HUES64 (cell line): ENCODE data around the gene MTERF4.

Experiments used
- H3K27ac ChIP-seq: 2 replicates; pipeline ENCODE4 v1.7.0; 2013; ENCODE audit warnings: low read depth, low read length, inconsistent platforms
- H3K27me3 ChIP-seq: 2 replicates; pipeline ENCODE4 v1.6.1; 2013; ENCODE audit warnings: mild to moderate bottlenecking, low read length; ENCODE audit not compliant: insufficient read depth
- H3K36me3 ChIP-seq: 2 replicates; pipeline ENCODE4 v1.6.1; 2013; ENCODE audit warnings: mild to moderate bottlenecking, low read length; ENCODE audit not compliant: insufficient read depth
- H3K4me1 ChIP-seq: 2 replicates; pipeline ENCODE4 v1.6.1; 2013; ENCODE audit warnings: mild to moderate bottlenecking, low read length, moderate library complexity; ENCODE audit not compliant: insufficient read depth
- H3K4me3 ChIP-seq: 2 replicates; pipeline ENCODE4 v1.5.1; 2013; ENCODE audit warnings: mild to moderate bottlenecking, low read length, moderate library complexity
- H3K9ac ChIP-seq: 2 replicates; pipeline ENCODE4 v1.6.1; 2013; ENCODE audit warnings: mild to moderate bottlenecking, low read depth, low read length
- H3K9me3 ChIP-seq: 2 replicates; pipeline ENCODE4 v1.6.1; 2013; ENCODE audit warnings: low read depth, low read length; ENCODE audit not compliant: insufficient read depth
- WGBS: fragments of 150-250, 120-280 bp; methylation state at CpG from one replicate; pipeline ENCODE4 v1.1.7; 2013; ENCODE audit warnings: missing lambda C conversion rate; 5-methylcytosine and 5-hydroxymethylcytosine counted together

MTERF4 gene

DNA sequence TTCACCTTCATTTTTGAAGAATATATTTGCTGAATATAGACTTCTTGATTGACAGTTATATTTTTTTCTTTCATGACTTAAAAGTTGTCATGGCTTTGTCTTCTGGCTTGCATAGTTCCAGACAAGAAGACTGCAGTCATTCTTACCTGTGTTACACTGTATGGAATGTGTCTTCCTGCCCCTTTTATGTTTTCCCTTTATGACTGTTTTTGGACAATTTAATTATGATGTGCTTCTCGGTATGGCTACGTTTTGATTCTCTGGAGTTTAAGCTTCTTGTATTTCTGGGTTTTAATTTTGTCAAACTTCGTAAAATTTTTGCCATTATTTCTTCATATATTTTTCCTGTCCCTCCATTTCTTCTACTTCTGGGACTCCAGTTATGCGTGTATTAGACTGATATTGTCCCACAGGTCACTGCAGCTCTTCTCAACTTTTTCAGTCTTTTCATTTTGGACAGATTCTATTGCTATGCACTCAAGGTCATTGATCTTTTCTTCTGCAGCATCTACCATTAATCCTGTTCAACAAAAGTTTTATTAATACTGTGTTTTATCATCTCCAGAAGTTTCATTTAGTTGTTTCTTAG is 17.1 kb downstream of the MTERF4 start:
- Histone ChIP-seq H3K4me1 (no peaks in the 10 kb centered on the region), H3K9ac (no peak overlapping the region), H3K36me3 (peaks cover 37% of the 10 kb centered on the region), H3K27me3 (no peaks in the 10 kb centered on the region), H3K4me3 (no peak overlapping the region), H3K27ac (no peak overlapping the region), H3K9me3 (no peaks in the 10 kb centered on the region)
- over 99% methylated on average over 4 of the region's 4 CpGs for WGBS

GRCh38 chr2:241083091-241083415 is 19.0 kb downstream of the MTERF4 start:
- Histone ChIP-seq H3K27me3 (no peaks in the 10 kb centered on the region), H3K4me1 (no peaks in the 10 kb centered on the region), H3K9me3 (no peaks in the 10 kb centered on the region), H3K9ac (no peak overlapping the region), H3K36me3 (peaks cover 19% of the 10 kb centered on the region), H3K27ac (no peak overlapping the region), H3K4me3 (no peak overlapping the region)
- 85% methylated on average over 5 of the region's 5 CpGs for WGBS

- H3K4me3 ChIP-seq: no peak overlapping the region
- WGBS: 87% methylated on average over 14 of the region's 14 CpGs
- H3K4me1 ChIP-seq: no peaks in the 10 kb centered on the region
Measured at GRCh38 chr2:241082341-241083090, 19.6 kb downstream of the MTERF4 start.

GRCh38 chr2:241081643-241082340 is 20.3 kb downstream of the MTERF4 start:
- no peaks in the 10 kb centered on the region for H3K27me3 ChIP-seq
- no peak overlapping the region for H3K9ac ChIP-seq
- no peaks in the 10 kb centered on the region for H3K4me1 ChIP-seq
- H3K4me3 ChIP-seq: no peak overlapping the region
- no peaks in the 10 kb centered on the region for H3K9me3 ChIP-seq
- 89% methylated on average over 28 of the region's 28 CpGs for WGBS
- peaks cover 7% of the 10 kb centered on the region for H3K36me3 ChIP-seq
- H3K27ac ChIP-seq: no peak overlapping the region

More at GRCh38 chr2:241082341-241083090, 19.6 kb downstream of the MTERF4 start:
- Histone ChIP-seq H3K9ac (no peak overlapping the region), H3K27me3 (no peaks in the 10 kb centered on the region), H3K27ac (no peak overlapping the region), H3K9me3 (no peaks in the 10 kb centered on the region), H3K36me3 (peaks cover 13% of the 10 kb centered on the region)

GRCh38 chr2:241081190-241081642 is 20.9 kb downstream of the MTERF4 start:
- Histone ChIP-seq H3K9ac (no peak overlapping the region), H3K9me3 (no peaks in the 10 kb centered on the region), H3K36me3 (peaks cover under 1% of the 10 kb centered on the region; the same call in 1 of the 2 replicates), H3K4me3 (no peak overlapping the region), H3K27me3 (no peaks in the 10 kb centered on the region), H3K4me1 (no peaks in the 10 kb centered on the region), H3K27ac (no peak overlapping the region)
- WGBS: 86% methylated on average over 9 of the region's 9 CpGs

- H3K4me3 ChIP-seq: no peak overlapping the region
- 94% methylated on average over 18 of the region's 18 CpGs for whole genome bisulfite sequencing
Measured at GRCh38 chr2:241080405-241081189, 21.5 kb downstream of the MTERF4 start.

GRCh38 chr2:241074901-241075540 is 27.1 kb downstream of the MTERF4 start:
- Histone ChIP-seq H3K36me3 (no peaks in the 10 kb centered on the region), H3K9me3 (no peaks in the 10 kb centered on the region), H3K4me3 (no peak overlapping the region), H3K27me3 (no peaks in the 10 kb centered on the region), H3K4me1 (no peaks in the 10 kb centered on the region), H3K9ac (no peak overlapping the region), H3K27ac (no peak overlapping the region)
- 96% methylated on average over 15 of the region's 16 CpGs for WGBS

More at GRCh38 chr2:241080405-241081189, 21.5 kb downstream of the MTERF4 start:
- no peaks in the 10 kb centered on the region for H3K4me1 ChIP-seq
- H3K27me3 ChIP-seq: no peaks in the 10 kb centered on the region
- no peak overlapping the region for H3K27ac ChIP-seq
- no peaks in the 10 kb centered on the region for H3K9me3 ChIP-seq
- no peak overlapping the region for H3K9ac ChIP-seq
- H3K36me3 ChIP-seq: no peaks in the 10 kb centered on the region

DNA sequence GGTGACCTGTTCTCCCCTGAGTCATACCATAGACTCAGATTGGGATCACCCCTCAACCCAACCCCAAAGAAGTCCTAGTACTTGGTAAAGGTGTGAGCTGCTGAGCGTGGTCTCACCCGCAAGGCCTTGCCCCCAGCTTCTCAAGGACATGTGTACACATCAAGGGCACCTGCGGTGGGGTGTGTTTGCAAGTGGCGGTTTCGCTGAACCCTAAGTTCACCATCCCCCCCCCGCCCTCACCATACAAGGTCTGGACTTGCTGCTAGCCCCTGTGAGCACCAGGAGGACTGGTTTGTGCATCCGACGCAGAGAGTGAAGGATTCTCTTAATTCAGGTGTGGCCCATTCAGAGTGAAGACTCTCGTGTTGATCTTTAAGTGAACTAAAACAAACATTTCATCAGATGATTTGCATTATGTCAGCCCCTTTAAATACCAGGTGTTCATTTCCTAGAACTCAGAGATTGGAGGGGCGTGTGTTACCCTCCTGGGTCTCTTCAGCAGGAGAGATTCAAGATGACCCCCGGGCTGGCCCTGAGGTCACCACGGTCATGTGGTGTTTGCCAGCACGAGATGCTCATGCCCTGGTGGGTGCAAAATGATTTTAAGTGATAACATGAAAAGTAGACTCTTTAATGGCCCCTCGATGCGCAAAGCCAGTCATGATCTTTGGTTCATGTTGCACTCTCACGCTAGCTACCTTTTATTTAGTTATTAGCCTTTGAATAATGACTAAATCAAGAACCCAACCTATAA is 27.8 kb downstream of the MTERF4 start:
- Histone ChIP-seq H3K4me3 (no peak overlapping the region), H3K4me1 (no peaks in the 10 kb centered on the region), H3K9me3 (no peaks in the 10 kb centered on the region), H3K27ac (no peak overlapping the region), H3K9ac (no peak overlapping the region), H3K36me3 (no peaks in the 10 kb centered on the region), H3K27me3 (no peaks in the 10 kb centered on the region)
- 93% methylated on average over 16 of the region's 16 CpGs for WGBS

GRCh38 chr2:241073166-241074064 is 28.7 kb downstream of the MTERF4 start:
- H3K4me1 ChIP-seq: no peaks in the 10 kb centered on the region
- H3K27ac ChIP-seq: no peak overlapping the region
- no peaks in the 10 kb centered on the region for H3K27me3 ChIP-seq
- WGBS: 85% methylated on average over 25 of the region's 25 CpGs
- no peak overlapping the region for H3K9ac ChIP-seq
- no peaks in the 10 kb centered on the region for H3K36me3 ChIP-seq
- H3K9me3 ChIP-seq: no peaks in the 10 kb centered on the region
- no peak overlapping the region for H3K4me3 ChIP-seq
